Measurements from ENCODE around the gene RMRP.
"Not testable (repeated sequence)": the region's sequence is repeated elsewhere in the genome, so short reads cannot be mapped to it uniquely, and the experiment has no call there.

The RMRP gene

DNA sequence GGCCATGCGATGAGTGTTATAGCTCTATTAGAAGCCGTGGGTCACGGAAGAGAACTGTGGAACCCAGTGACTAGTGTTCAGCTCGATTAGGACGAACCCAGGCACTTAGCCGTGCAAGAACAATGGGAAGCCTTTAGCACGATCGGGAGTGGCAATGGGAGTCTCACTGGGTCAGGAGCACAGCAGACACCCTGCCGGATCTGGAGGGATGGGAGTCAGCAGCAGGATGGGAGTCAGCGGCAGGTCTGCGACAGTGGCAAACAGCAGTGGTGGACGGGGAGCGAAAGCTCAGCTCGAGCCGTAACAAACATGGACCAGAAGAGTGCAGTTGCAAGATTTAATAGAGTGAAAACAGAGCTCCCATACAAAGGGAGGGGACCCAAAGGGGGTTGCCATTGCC, 17.4 kb downstream of the RMRP start:
- DNase-seq, result not testable (repeated sequence)

DNA sequence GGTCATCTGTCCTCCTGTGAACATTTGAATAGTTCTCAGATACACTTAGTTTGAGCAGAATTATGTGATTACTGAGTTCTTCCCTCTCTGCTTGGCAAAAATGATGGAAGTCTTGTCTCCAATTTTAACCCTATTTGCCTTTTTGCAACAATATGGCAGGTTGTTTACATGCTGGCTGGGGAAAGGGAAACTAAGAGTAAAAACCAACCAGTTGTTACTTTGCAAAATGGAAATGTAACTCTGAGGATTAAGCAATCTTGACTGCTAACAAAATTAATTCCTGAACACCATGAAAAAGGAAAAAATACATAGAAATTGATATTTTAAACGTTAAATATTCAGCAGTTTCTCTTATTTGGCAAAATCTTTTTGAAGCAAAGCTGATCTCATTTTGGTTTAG, 18.2 kb downstream of the RMRP start:
- no peak for DNase-seq

DNA sequence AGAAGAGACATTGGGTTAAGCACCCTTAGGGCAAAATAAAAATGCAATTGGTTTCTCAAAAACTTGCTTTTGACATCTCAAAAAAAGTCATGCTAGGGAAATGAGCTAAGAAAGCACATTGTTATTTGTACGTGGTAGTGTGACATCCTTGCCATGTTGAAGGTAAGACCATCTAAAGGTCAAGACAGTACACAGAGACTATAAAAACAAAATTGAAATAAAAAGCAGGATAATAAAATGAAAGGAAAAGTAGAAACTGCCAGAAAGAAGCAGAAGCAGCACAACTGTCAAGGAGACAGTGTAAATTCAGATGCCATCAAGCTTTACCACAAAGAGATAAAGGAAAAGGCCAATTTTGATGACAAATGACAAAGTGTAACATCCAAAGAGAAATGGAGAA, 18.6 kb downstream of the RMRP start:
- not testable (repeated sequence) for DNase-seq

DNA sequence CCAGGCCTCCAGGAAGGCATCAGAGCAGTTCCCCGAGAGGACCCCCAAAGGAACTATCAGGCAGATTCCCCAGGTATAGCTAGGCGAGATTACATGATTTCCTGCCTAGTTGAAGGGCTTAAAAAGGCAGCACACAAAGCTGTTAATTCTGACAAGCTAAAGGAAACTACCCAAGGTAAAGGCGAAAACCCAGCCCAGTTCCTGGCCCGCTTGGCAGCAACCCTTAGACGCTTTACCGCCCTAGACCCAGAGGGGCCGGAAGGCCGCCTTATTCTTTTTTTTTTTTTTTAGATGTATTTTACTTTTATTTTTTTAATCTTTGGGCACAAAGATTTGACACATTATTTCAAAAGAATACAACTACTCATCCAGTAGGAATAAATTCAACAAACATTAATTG, 19.1 kb downstream of the RMRP start:
- DNase-seq, result not testable (repeated sequence)

DNA sequence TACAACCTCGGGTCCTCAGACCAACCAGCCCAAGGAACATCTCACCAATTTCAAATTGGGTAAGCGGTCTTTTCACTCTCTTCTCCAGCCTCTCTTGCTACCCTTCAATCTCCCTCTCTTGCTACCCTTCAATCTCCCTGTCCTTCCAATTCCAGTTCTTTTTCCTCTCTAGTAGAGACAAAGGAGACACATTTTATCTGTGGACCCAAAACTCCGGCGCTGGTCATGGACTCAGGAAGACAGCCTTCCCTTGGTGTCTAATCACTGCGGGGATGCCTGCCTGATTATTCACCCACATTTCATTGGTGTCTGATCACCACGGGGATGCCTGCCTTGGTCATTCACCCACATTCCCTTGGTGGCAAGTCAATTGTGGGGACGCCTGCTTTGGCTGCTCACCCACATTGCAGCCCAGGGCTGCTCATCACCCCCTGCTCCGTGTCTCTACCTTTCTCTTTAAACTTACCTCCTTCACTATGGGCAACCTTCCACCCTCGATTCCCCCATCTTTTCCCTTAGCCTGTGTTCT, 20.3 kb downstream of the RMRP start:
- DNase-seq, result not testable (repeated sequence)

DNA sequence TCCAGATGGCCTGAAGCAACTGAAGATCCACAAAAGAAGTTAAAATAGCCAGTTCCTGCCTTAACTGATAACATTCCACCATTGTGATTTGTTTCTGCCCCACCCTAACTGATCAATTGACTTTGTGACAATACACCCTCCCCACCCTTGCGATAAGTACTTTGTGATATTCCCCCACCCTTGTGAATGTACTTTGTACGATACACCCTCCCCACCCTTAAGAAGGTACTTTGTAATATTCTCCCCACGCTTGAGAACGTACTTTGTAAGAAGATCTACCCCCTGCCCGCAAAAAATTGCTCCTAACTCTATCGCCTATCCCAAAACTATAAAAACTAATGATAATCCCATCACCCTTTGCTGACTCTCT, 21.0 kb downstream of the RMRP start:
- DNase-seq, result not testable (repeated sequence)

DNA sequence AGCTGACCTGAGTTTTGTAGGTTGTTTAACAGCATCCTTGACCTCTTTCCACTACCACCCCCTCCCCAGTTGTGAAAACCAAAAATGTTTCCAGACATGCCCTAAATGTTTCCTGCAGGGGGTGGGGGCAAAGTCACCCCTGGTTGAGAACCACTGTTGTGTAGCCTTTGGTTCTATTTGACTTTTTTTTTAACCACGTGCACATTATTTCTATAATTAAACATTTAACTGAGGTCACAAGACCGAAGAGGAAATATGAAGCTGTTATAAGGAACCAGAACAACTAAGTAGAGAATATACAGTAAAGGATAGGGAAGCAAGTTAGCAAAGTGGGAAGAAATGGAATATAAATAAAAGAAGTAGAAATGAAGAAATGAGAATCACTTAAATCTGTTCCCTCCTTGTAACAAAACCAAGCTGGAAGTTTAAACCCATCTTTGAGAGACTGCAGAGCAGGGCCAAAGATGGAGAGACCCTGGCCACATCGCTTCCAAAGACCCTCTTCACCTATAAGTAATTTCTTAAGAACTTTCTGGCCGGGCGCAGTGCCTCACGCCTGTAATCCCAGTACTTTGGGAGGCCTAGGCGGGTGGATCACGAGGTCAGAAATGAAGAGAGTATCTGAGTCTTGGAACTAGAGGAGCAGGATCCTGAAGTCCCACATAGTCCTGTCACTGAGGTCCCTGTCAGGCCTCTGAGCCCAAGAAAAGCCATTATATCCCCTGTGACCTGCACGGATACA, 21.5 kb downstream of the RMRP start:
- no peak for DNase-seq

DNA sequence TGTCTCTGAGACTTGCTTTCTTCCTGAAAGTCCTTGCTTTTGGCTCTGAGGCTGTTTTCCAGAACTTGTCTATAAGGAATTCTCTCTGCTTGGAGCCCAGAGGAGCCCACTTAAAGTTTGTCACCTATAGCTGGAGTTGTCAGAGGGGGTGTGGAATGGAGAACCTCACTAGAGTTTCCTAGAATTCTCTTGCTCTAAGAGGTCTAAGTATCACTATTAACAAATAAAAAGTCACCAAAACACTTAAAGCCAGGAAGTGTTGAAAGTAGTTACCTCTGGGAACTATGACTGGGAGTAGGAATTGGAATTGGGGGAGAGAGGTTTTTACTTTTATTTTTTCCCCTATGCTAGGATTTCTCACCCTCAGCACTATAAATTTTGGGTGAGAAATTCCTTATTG, 22.1 kb downstream of the RMRP start:
- no peak for DNase-seq

DNA sequence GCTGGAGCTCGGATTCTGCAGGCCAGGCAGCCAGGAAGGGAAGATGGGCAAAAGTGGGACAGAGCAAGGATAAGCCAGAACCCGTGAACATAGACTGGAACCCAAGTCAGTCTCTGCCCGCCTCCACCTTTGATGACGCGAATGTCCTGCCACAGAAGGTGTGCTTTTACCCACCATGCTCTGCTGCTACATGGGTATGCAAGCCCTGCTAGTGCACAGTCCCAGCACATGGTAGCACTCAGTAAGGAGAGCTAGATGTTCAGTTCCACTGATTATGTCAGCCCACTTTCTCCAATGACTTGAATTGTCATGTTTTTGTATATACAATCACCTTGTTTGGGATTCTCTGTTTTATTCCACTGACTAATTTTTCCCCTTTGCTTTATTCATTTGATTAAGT, 28.2 kb downstream of the RMRP start:
- DNase-seq, result no peak

DNA sequence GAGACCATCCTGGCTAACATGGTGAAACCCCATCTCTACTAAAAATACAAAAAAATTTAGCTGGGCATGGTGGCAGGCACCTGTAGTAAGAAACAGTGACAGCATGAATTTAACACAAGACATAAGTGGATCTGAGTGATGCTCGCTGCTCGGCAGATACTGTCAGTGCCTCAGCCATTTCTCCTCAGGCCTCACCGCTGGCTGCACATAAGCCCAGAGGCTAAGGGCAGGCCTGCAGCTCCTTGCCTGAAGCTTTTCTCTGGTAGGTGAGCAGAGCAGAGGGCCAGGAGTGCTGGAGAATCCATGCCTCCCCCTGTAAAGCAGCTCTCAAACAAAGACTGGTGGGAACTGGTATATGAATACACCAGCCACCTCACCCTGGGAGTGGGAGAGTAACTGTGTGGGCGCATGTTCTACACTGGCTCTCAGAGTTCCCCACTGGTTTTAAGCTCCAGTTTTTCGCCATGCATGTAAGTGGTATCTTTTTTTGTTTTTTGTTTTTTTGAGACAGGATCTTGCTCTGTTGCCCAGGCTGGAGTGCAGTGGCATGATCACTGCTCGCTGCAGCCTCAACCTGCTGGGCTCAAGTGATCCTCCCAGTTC, 29.3 kb downstream of the RMRP start:
- no peak for DNase-seq

DNA sequence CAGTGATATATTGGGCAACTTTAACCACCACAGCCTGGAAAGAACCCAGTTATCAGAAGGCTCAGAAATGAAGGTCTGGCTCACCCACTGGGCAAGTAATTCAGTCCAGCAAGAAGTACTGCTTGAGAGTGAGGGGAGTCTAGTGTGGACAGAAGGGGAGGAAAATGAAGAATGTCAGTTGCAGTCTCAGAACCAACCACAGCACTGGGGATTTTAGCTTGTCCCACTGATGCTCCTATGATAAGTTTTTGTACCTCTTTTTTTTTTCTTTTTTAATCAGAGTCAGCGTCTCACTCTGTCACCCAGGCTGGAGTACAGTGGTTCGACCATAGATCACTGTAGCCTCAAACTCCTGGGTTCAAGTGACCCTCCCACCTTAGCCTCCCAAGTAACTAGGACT, 30.2 kb downstream of the RMRP start:
- DNase-seq, result no peak

DNA sequence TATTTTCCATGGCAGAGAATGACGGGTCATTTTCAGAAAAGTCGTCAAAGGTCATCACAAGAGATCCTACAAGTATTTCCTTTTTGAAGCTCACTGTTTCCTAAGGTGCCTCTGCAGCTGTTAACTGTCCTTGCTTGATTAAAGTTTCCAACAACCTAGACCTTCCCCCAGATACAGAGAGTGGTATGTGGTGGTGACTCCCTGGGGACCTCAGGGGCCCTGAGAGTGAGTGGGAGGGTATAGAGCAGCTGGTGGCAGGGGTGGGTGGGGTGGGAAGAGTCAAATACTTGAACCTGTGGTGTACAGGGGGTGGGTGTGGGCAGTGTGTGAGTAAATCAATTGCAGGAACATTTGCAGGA, 38.0 kb downstream of the RMRP start:
- DNase-seq, result no peak

DNA sequence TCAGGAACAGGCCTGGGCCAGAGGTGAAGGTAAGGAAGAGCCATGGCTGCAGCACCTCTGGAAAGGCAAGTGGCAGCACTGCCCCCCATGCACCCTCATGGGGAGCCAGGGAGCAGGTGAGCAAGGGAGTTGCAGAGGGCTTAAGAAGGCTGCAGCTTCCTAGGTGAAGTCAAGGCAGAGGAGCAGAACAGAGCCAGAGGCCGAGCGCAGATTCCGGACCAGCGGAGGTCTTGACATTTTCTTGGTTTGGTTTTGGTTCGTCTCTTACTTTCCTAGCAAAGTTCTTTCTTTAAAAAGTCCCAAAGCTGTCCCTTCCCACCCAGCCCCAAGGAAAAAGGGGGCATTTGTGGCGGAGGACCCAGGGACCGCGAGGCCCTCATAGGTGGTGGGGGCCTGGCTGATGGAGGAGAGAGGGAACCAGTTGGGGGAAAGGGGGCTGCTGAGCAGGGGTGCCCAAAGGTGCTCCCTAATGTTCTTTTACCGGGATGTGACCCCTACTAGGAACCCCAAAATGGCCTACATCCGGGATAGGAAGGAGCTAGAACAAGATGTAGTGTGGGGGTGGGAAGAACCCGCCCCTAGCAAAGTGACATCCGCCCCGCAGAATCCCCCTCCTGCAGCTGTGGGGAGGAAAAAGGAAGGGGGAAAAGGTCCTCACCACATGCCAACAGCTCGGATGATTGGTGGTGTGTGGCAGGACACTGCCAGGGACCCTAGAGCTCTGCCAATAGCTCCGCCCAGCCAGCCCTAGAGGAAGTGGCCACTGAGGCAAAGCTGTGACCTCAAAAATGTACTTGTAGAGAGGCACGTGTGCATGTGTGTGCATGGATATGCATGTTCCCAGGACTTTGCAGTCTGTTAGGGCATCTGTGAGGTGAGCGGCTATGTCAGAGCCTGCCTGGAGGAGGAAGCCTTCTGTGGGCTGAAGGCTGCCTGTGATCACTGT, 38.7 kb downstream of the RMRP start:
- DNase-seq, result no peak

DNA sequence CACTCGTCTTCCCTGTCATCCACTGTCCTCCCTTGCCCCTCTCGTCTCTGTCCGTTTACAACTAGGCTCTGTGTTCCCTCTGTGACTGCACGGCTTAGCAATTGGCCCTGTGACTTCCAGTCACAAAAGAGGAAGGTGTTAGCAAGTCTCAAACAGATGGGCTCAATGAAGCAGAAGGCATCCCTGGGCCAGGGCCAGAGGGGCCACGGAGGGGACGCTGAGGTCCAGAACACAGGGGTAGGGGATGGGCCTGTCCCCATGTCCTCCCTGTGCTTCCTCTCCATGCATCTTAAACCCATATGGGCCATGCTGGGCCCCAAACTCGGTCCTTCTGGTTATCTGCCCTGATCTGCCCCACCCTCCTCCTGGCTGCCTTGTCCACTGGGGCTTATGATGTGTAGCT, 39.5 kb downstream of the RMRP start, which contains the start of gene CD72:
Gene CD72 (minus strand): TSS at position 89 of the 403 bp plus-strand sequence. CDS start 110 bp downstream, outside the sequence.
- no peak for DNase-seq

DNA sequence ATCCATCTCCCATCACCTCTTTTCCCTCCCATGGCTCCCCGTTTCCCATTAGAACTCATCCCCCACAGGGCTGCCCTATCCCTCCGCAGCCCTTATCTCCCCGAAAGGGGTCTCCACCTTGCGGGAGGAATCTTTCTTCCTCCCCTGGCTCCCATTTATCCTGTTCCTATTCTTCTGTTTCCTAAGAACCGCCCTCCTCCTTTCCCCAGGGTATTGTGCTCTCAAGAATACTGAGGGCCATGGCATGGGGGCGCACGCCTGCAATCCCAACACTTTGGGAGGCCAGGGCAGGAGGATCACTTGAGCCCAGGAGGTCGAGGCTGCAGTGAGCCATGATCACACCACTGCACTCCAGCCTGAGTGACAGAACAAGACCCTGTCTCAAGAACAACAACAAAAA, 40.3 kb downstream of the RMRP start:
- DNase-seq, result no peak

DNA sequence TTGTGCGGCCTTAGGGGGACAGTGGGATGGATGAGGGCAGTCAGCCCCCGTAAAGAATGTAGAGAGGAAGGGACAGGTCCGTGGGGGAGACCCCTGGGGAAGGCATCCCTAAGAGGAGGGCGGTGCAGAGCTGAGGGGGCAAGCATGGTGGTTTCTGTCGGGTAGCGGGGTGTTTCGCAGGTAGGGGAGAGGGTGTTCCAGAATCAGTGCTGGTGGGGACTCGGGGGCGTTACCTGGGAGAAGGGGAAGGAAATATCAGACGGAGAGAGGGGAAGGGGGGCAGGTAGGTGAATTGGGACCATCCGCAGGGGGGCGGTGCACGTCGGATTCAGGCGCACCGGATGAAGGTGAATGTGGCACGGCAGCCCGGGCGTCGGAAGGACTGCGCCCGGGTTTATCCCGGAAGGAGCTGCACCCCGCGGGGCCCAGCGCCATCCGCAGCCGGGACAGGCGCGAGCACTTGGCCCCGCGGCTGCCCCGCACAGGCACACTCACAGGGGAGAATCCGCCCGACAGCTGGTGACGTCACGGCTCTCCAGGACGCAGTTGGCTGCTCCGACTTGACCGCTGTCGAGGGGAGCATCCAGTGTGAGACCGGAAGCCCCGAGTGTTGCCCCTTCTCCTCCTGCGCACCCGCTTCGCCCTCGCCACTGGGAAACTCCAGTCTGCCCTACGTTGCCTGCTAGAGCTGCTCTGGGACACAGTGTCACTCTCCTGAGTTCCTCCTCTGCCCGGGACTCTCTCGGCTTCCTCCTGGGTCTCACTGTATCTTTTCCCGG, 40.9 kb downstream of the RMRP start:
- DNase-seq, result peak; percentile 29

DNA sequence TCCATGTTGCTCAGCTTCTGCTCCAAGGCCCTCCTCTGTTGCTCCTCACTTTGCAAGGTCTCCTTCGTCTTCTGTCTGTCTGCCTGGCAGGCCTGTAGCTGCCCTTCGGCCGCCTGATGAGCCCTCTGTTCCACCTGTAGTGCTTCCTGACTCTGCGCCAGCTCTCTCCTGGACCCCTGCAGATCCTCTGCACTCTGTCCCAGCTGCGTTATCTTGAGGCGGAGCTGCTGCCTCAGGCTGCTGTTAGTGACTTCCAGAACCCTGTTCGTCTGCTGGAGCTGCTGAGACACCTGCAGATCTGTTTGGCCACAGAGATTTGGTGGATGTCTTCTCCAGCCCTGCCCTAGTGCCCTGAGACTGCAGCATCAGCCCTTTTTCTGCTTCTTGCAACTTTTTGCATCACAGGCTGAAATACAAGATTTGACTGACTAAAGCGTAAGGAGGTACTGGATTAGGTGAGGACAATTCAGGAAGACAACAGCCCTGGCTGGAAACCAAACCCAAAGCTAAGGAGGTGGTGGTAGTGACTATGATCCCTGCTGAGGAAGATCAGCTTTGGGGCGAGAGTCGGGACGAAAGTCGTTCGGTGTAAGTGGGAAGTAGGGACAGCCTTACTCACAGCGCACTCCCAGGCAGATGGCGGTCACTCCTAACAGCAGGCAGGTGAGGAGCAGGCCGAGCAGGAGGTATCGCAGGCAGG, 41.7 kb downstream of the RMRP start:
- no peak for DNase-seq

DNA sequence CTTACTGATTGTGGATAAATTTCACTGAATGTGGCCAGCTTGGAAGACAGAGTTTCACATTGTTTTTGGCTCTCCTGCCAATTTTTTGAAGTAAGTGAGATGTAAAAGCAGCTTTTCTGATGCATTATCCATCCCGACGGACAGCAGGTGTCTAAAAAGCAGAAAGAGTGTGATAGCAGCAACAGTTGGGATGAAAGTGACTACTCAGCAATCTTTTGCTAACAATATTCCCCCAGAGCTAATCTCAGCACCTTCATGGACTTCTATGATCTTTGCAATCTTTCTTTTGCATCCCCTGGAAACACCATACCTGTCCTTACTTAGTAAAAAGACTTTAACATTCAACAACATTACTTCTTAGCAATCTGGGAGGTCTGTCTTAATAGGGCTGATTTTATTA, 45.0 kb downstream of the RMRP start:
- DNase-seq, result no peak

DNA sequence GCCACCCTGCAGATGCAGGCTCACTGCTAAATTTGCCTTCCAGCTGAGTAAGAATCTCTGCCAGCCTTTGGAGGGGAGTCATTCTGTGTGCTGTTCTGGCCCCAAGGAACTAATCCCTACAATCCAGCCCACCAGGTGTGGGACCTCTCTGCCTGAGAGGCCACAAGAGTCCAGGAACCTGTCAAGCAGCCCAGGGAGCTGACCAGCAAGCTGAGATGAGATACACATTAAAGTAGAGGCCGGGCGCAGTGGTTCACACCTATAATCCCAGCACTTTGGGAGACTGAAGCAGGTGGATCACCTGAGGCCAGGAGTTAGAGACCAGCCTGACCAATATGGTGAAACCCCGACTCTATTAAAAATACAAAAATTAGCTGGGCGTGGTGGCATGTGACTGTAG, 45.8 kb downstream of the RMRP start:
- DNase-seq, result not testable (repeated sequence)

DNA sequence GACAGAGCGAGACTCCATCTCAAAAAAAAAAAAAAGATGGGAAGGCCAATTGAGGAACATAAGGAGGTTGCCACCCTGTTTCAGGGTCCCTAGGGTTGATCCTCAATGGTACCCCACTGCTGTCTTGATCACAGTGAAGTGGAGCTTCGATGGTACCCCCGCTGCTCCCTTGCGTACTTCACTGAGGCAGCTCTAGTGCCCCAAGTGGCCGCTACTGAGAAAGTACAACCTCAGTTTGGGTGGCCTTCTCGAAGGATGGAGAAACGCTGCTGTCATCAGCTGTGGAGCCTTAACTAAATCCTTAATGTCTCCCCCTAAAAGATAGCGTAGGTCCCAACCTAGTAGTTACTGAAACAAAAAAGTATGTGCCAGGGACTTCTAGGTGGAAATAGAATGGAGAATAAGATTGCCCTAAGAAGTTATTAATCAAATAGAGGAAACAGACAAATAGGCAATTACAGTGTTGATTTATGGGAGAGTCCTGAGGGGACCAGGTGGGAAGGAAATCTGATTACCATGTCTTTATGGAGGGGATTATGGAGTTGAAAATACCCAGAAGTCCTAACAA, 46.5 kb downstream of the RMRP start:
- peak; percentile 34 for DNase-seq

DNA sequence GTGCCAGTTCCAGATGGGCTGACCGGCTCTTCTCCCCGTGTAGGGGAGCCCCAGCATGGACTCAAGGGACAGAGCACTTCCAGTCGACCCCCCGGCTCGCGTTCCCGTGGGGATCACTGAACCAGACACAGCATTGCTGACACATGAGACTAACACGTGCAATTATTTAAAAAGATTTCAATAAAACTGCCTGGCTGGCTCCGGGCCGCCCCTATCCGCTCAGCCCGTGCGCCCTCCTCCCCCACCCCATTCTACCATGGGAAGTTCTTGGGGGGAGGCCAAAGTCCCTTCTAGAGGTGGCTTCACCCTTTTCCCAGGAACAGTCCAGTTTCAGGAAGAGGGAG, 48.0 kb downstream of the RMRP start:
- DNase-seq, result no peak

All from activated T-cell treated with anti-CD3 and anti-CD28 coated beads for 4 hours (primary cell).